NK-92 (cell line): ENCODE data around the gene SRRM3.
"Not testable (repeated sequence)": the region's sequence is repeated elsewhere in the genome, so short reads cannot be mapped to it uniquely, and the experiment has no call there.

ENCODE experiments used
- DNase-seq: peaks from one replicate; lab custom pipeline; 2025; ENCODE audit not compliant: unreplicated experiment; lab: John Stamatoyannopoulos, UW

SRRM3 gene

DNA sequence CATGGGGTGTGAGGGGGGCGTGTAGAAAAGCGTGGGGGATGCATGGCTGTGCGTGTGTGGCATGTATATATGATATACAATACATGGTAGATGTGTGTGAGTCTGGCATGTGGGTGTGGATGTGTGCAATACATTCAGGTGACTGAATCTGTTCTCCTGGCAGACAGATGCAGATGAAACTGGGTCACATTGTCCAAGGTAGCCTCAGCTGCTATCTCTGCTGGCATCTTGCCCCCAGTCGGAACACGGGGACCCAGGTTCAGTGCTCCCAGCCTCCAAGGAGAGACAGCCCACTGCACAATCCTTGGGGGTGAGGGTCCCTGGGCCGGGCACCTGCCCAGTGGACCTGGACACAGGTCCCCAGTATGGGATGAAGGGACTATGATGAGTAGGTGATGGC lies 12.4 kb upstream of the SRRM3 start:
- DNase-seq = no peak

DNA sequence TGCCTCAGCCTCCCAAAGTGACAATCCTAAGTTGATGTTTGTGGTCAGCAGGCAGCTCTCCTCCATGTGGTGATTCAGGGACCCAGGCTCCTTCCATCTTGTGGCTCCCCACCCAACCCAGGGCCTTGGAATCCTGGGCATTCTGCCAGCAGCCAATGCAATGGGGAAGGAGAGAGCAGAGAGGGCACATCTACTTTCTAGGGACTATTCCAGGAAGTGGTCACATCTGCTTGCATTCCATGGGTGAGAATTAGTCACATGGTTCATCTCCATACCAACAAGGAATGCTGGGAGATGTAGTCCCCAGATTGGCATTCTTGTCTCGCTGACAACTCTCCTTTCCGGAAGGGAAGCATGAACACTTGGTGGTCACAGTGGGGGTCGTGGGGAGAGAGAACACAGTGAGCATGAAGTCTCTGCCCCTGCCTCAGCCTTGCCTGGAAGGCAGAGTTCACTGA lies 9.9 kb upstream of the SRRM3 start:
- DNase-seq = no peak

GRCh38 chr7:76193466-76193865 lies 8.2 kb upstream of the SRRM3 start:
- no peak for DNase-seq

GRCh38 chr7:76193883-76194282 lies 7.8 kb upstream of the SRRM3 start:
- DNase-seq = no peak

DNA sequence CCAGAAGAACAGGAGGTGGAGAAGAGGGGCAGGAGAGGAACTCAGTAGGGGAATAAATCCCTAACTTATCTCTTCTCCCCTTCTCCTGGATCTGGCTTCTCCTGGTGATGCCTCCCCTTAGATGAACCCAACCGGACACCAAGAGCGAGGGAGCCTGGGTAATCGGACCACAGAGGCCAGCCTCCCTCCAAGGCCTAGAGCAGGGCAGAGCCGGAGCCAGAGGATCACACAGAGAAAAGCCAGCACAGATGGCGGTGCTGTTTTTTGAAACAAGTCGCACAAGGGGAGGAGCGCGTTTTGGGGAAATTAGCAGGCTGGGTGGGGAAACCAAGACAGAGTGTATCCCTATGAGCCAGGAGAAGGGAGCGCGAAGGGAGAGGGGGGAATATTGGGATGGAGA lies 4.9 kb upstream of the SRRM3 start:
- DNase-seq = no peak

DNA sequence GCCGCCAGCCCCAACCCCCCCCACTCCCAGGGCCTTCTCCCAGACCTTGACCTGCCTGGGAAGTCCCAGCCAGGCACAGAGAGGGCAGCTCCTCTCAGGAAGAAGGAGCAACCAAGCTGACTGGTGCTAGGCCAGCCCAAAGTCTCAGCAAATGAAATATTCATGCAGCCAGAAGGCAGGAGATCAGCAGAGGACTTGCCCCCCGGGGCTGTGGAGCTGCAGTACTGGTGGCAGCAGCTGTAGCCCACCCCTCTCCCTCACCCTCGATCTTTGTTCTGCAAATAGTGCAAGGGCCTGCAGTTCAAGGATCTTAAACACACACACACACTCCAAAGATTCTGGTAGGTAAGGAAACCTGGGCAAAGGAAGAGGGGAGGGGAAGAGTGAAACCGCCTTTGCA lies 3.5 kb upstream of the SRRM3 start:
- no peak for DNase-seq

DNA sequence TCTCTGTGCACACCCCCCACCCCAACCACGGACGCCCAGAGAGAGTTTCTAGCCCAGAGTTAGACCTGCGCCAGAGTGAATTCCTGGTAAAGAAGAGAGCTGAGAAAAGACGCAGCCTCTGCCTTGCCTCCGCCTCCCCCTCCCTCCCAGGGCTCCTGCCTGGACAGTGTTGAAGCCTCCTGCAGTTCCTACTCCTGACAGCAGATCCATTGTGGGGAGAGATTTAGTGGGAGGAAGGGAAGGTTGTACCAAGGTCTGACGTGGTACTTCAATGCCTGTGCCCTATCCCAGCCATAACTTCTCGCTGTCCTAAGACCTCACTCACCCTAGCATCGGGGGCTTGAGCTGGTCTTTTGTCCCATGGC lies 952 bp downstream of the SRRM3 start:
- no peak for DNase-seq

DNA sequence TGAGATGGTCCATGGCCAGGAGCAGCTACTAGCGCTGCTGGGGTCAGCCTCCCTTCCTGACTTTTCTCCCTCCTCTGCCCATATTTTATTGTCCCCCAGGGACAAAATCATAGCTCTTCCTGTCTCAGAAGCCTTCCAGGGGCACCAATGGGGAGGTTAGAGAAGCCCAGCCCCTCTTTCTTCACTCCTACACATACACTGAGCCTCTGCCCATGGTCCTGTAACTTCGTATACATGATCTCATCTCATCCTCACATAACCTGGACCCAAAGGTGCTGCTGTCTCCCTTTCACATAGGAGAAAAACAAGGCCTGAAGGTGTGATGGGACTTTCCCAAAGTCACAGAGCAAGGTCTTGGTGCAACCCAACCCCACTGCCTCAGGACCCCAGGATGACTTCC lies 2.5 kb downstream of the SRRM3 start:
- DNase-seq = no peak

DNA sequence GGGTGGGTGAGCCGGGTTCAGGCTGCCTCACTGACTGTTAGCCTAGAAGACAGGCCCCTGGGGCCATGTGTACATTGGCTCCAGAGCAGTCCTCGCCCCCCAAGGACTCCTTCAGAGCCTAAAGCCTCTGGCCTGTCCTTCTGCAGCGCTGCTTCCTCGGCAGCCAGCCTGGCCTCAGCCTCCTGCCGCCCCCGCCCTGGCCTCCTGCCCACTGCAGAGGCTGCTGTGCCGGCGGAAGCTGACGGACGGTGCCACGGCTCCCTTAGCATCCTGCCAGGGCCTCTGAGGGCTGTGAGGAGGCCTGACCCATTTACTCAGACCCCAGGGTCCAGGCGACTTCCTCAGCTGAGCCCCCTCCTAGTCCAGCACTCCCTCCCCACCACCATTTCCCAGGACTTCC lies 4.9 kb downstream of the SRRM3 start:
- DNase-seq = no peak

- DNase-seq = no peak
Measured at GRCh38 chr7:76209310-76209709, 7.6 kb downstream of the SRRM3 start.

DNA sequence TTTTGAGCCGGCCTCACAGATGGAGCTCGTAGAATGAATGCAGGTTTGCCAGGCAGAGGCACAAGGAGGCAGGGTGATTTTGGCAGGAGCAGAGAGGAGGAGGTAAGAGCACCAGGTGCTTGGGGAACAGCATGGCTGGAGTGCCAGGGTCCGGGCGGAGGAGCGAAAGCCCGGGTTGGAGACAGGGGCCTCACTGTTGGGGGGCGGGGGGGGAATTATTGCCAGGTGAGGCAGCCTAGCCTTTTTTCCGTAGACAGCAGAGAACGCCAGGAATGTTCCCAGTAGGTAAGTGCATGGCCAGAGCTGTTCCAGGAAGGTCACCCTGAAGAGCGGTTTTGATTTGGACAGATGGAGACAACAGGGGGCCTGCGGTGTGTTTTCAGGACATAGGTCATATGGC lies 9.5 kb downstream of the SRRM3 start:
- no peak for DNase-seq

DNA sequence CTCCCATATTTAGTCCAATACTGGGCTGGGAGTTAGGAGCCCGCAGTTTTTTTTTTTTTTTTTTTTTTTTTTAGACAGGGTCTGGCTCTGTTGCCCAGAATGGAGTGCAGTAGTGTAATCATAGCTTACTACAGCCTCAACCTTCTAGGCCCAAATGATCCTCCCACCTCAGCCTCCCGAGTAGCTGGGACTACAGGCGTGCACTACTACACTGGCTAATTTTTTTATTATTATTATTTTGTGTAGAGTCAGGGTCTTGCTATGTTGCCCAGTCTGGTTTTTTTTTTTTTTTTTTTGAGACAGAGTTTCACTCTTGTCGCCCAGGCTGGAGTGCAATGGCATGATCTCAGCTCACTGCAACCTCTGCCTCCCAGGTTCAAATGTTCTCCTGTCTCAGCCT lies 13.7 kb downstream of the SRRM3 start:
- not testable (repeated sequence) for DNase-seq

DNA sequence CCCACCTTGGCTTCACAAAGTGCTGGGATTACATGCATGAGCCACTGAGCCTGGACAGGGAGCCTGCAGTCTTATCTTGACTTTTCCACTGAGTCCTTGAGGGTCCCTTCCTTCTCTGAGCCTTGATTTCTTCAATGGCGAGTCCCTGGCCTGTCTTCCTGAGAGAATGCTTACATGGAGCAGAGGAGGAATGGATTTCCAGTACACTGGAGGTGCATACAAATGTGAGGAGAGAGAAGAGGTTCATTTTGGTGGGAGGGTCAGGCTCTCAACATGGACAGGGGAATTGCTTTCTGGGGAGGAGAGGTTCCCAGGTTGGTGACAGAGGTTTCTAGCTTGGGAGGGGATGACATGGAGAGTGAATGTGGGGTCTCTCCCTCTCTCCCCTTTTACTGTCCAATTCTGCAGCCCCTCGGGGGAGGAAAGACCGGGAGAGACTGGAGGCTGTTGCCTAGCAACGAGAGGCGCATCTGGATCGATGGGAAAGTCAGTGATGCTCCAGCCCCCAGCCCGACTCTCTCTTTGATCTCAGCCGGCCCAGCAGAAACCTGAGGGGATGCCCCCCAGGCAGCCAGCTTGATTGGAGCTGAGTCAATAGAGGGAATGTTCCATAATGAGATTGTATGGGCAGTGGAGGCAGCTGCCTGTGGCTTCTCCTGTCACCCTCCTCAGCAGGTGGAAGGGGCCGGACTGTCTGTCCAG lies 14.8 kb downstream of the SRRM3 start:
- no peak for DNase-seq

DNA sequence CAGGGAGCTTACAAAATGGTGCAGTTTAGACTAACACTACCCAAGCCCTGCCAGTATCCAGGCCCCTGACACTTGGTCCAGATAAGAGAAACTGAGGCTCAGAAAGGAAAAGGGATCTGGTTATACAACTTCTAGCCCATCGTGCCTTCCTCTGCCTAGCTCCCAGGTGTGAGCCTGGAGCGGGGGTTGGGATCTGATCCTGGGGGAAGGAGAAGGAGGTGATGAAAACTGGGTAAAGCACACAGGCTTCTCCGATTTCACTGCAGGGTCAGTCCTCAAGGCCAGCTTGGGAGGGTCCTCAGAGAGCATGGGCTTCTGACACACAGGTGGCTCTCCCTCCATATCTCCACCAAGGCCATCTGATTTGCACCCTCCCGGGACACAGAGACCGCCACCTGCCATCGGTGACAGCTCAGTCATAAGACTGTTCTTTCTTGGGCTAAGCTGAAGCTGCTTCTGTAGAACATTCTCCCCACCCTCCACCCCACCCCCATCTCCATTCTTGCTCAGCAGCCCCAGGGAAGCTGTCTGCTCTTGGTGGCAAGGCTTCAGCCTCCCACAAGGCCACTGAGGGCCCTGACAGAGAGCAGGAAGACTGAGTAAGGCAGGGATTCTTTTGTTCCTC lies 16.4 kb downstream of the SRRM3 start:
- DNase-seq = no peak

GRCh38 chr7:76220185-76221057 lies 18.7 kb downstream of the SRRM3 start:
- DNase-seq = no peak

- DNase-seq = no peak
Measured at GRCh38 chr7:76222333-76222732, 20.6 kb downstream of the SRRM3 start.

DNA sequence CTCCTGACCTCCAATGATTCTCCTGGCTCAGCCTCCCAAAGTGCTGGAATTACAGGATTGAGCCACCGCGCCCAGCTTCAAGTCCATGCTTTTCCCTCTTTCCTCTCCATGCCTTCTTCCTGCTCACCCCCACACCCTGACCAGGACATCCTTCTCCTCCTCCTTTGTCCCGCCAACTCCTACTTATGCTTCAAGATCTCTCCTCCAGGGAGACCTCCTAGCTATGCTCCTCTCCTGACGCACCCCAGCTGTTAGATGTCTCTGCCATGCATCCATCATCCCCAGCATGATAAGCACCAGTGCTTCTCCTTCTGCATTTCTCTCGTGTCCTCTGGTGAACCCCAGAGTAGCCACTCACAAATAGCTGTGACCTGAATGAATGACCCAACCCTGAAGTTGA lies 21.1 kb downstream of the SRRM3 start:
- DNase-seq = no peak

DNA sequence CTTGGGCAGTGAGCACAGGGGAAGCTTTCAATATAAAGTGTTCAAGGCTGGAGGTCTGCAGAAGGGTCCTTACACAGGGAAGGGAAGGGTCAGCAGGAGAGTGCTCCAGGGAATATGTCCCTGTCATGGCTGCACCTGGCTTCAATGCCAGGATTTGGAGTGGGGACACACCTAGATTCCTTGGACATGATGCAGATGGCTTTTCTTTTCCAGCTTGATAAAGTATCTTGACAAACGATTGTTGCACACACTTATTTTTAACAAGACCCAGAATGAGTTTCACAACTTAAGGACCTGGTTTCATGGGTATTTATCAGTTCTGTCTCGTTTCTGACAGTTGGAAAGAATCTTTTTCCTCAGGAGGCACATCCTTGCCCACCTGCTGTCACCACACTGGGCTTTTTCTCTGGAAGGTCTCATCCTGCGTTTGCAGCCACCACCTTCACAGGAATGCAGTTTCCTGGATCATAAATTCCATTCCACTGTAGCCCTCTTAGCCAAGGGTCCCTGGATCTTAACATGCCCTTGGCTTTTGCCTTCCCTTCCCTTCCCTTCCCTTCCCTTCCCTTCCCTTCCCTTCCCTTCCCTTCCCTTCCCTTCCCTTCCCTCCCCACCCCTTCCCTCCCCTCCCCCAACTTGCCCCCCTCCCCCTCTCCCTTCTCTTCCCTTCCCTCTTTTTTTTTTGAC lies 21.7 kb downstream of the SRRM3 start:
- DNase-seq = no peak

DNA sequence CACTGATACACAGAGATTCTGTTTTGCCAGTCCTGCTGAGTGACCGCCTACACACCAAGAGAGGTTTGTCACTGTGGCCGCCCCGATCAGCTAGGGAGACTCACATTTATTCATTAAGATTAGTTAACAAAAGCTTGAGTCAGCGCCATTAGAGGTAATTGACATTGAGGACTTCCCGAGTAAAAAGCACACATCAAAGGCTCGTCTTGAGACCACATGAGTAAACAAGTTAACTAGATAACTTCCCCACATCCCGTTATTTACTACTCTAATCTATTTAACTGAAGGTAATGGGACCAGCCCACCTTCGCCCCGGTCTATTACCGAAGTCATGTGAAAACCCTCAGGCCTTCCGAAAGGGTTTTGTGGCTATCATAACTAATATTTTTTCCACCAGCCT lies 23.0 kb downstream of the SRRM3 start:
- DNase-seq = no peak

GRCh38 chr7:76225379-76225778 lies 23.7 kb downstream of the SRRM3 start:
- no peak for DNase-seq

- no peak for DNase-seq
Measured at GRCh38 chr7:76225951-76226350, 24.3 kb downstream of the SRRM3 start.
